GM12874 (cell line): ENCODE data around the gene GGN.

ENCODE experiments used
- TF ChIP-seq, protein P1 (sequence below): IDR thresholded peaks from 2 replicates; pipeline ENCODE4 v1.5.1; 2011; ENCODE audit warnings: low read depth, mild to moderate bottlenecking, control low read depth, low read length, moderate library complexity; ENCODE audit not compliant: insufficient read depth

The GGN gene

DNA sequence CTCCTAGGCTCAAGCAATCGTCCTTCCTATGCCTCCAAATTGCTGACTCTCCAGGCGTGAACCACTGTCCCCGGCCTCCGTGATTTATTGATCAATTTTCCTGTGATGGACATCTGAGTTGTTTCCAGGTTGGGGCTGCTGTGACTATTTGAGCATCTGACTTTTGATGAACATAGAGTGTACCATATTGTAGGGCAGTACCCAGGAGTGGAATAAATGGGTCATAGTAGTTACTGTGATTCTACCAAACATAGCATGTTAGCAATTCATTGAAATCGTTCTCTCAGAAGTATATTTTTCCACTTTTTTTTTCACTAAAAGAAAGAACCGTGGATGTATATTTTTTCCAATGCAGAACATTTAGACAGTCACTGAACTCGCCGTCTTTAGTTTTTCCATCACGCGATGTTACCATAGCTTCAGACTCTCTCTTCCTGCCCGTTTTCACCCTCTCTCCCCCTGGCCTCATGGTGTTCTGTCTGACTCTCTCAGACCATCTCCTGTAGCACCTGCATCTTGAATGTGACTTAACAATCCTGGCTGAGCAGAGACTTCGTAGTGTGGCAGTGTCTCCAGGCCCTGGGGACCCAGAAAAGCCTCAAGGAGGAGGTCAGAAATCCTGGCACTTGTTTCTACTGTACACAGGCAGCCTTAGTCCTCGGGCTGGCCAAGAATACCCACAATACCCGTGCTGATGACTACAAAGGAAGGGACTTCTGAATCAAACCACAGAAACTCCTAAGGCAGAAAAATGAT, 41.4 kb upstream of the GGN start:
- TF ChIP-seq, protein P1, sequence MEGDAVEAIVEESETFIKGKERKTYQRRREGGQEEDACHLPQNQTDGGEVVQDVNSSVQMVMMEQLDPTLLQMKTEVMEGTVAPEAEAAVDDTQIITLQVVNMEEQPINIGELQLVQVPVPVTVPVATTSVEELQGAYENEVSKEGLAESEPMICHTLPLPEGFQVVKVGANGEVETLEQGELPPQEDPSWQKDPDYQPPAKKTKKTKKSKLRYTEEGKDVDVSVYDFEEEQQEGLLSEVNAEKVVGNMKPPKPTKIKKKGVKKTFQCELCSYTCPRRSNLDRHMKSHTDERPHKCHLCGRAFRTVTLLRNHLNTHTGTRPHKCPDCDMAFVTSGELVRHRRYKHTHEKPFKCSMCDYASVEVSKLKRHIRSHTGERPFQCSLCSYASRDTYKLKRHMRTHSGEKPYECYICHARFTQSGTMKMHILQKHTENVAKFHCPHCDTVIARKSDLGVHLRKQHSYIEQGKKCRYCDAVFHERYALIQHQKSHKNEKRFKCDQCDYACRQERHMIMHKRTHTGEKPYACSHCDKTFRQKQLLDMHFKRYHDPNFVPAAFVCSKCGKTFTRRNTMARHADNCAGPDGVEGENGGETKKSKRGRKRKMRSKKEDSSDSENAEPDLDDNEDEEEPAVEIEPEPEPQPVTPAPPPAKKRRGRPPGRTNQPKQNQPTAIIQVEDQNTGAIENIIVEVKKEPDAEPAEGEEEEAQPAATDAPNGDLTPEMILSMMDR, result no peak

DNA sequence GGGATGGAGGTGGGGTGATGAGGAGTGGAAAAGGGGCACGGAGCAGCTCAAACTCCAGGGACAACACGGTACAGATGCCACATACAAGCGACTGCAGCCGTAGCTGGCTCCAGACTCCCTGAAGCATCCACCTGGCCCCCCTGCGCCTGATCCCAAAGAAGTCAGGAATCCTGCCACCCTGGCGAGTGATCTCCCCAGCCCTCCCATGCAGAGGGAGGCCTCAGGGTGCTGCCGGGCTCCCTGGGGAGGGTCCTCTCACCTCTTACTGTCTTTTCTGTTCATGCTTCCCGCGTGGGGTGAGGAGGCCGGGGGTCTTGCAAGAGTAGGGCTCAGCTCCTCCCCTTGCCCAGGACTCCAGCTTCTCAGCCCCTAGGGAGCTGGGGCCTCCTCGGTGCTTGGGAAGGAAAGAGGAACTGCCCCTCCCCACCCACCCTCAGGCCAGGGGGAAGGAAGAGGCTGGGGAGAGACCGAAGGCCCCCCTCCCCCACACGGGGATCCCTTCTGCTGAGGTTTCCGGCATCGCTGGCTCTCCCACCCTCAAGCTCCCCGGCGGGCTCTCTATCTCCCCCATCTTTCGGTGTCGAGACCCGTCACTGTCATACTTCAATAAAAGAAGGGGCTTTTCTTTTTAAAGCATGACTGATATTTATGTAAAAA, 38.1 kb upstream of the GGN start, which contains the start of gene RASGRP4:
RASGRP4 (minus strand) TSS at position 410 of the 657 bp plus-strand sequence; CDS start at position 282, 128 bp downstream.
- TF ChIP-seq, protein P1, result no peak

- TF ChIP-seq, protein P1, result no peak
Measured at GRCh38 chr19:38425222-38425809, 37.5 kb upstream of the GGN start.

DNA sequence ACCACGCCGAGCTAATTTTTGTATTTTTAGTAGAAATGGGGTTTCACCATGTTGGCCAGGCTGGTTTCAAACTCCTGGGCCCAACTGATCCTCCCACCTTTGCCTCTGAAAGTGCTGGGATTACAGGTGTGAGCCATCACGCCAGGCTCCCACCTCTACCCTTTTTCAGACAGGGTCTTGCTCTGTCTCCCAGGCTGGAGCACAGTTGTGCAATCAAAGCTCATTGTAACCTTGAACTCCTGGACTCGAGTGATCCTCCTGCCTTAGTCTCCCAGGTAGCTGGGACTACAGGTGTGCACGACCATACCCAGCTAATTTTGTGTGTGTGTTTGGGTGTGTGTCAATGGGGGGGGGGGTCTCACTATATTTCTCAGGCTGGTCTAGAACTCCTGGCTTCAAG, 36.4 kb upstream of the GGN start:
- TF ChIP-seq, protein P1, result no peak

GRCh38 chr19:38422438-38422837, 34.6 kb upstream of the GGN start:
- TF ChIP-seq, protein P1, result no peak

- TF ChIP-seq, protein P1, result no peak
Measured at GRCh38 chr19:38421856-38422255, 34.0 kb upstream of the GGN start.

DNA sequence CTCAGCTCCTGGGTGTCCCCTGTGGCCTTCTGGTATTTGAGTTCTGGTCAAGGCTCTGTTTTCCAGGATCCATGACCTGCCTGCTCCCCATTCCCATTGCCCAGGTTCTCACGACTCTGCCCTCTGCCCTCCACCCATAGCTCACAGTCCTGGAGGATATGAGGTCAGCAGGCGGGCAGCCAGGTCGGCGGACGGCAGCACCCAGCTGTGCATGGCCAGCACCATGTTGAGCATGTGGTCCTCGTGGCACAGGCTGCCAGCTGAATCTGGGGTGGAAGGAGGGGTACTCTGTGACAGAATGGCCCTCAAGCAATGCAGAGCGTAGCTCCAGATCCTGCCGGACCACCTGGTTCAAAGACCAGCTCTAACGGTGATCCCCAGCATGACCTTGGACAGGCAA, 33.1 kb upstream of the GGN start:
- TF ChIP-seq, protein P1, result no peak
